ENCODE data around the gene VIL1. TPM values are rescaled to one million over a fixed set of nuclear protein-coding genes. Genes with fewer than 3 reads are reported as not detected.

VIL1 gene
- total RNA-seq, 1 experiment from 2014 or later, result 4.2 TPM

DNA sequence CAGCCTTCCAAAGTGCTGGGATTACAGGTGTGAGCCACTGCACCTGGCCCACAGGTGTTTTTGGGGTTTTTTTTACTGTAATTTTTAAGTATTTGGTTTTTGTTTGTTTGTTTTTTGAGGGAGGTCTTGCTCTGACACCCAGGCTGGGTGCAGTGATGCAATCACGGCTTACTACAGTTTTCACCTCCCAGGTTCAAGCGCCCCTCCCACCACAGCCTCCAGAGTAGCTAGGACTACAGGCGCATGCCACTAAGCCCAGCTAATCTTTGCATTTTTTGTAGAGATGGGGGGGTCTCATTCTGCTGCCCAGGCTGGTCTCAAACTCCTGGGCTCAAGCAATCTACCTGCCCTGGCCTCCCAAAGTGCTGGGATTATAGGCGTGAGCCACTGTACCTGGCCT, 44.1 kb upstream of the VIL1 start:
- no peaks in the 10 kb centered on the region for H3K79me2 ChIP-seq (ENCODE audit: insufficient read depth, low read length)
- WGBS (ENCODE audit: extremely low coverage, insufficient read length, low lambda C conversion rate), result no CpG with 5 or more reads among the region's 4 CpGs
- Mint-ChIP-seq H3K9me3 (no peaks in the 10 kb centered on the region), H3K27ac (no peak overlapping the region), H3K4me1 (no peaks in the 10 kb centered on the region), H3K4me3 (no peak overlapping the region), H3K36me3 (ENCODE audit: insufficient read depth in 1 of 3, low read depth in 3 of 3) (no peaks in the 10 kb centered on the region), H3K27me3 (ENCODE audit: low read depth) (peaks cover 2% of the 10 kb centered on the region; the same call in 1 of the 2 replicates)
- H3K79me1 ChIP-seq (ENCODE audit: insufficient read depth, low read depth, low read length, poor library complexity, severe bottlenecking), result no peaks in the 10 kb centered on the region
- no peak for DNase-seq
- H3K4me2 ChIP-seq (ENCODE audit: insufficient read depth, insufficient read length, low read length), result no peak overlapping the region
- H4K91ac ChIP-seq (ENCODE audit: insufficient read length, low read depth, low read length), result no peak overlapping the region
- no peak overlapping the region for H4K8ac ChIP-seq (replicated peaks; ENCODE audit: insufficient read length, low read depth, low read length)
- no peak overlapping the region for H3K9ac ChIP-seq (ENCODE audit: extremely low read depth, insufficient read length, low read length)
- H2BK5ac ChIP-seq (ENCODE audit: insufficient read length, low read length), result no peak overlapping the region
- H3K4ac ChIP-seq (ENCODE audit: low read depth, low read length), result no peak overlapping the region
- H3K27me3 ChIP-seq (ENCODE audit: insufficient read depth, low read length), result no peaks in the 10 kb centered on the region
- H2AFZ ChIP-seq (ENCODE audit: low read length), result no peak overlapping the region
- no peak overlapping the region for H3K27ac ChIP-seq (ENCODE audit: insufficient read length, low read depth, low read length)
- H2AK5ac ChIP-seq (ENCODE audit: insufficient read length, low read length), result no peak overlapping the region
- H3K56ac ChIP-seq (ENCODE audit: insufficient read length, low read depth, low read length), result no peak overlapping the region
- no peak overlapping the region for H3K23ac ChIP-seq (ENCODE audit: insufficient read length, low read depth, low read length)
- no peaks in the 10 kb centered on the region for H3K23me2 ChIP-seq (ENCODE audit: insufficient read length, low read depth, low read length, poor library complexity, severe bottlenecking)
- no peaks in the 10 kb centered on the region for H3K4me1 ChIP-seq (ENCODE audit: insufficient read depth, low read length)
- no peaks in the 10 kb centered on the region for H4K20me1 ChIP-seq (ENCODE audit: control insufficient read depth, insufficient read depth, insufficient read length)
- no peak overlapping the region for H3K18ac ChIP-seq (ENCODE audit: insufficient read length, low read depth, low read length)
- no peak overlapping the region for H2BK12ac ChIP-seq (ENCODE audit: insufficient read length, low read depth, low read length)
- H3T11ph ChIP-seq (ENCODE audit: low read length), result no peak overlapping the region
- H3K9me3 ChIP-seq (ENCODE audit: control insufficient read depth, low read depth, low read length), result no peaks in the 10 kb centered on the region
- TF ChIP-seq, protein P1, sequence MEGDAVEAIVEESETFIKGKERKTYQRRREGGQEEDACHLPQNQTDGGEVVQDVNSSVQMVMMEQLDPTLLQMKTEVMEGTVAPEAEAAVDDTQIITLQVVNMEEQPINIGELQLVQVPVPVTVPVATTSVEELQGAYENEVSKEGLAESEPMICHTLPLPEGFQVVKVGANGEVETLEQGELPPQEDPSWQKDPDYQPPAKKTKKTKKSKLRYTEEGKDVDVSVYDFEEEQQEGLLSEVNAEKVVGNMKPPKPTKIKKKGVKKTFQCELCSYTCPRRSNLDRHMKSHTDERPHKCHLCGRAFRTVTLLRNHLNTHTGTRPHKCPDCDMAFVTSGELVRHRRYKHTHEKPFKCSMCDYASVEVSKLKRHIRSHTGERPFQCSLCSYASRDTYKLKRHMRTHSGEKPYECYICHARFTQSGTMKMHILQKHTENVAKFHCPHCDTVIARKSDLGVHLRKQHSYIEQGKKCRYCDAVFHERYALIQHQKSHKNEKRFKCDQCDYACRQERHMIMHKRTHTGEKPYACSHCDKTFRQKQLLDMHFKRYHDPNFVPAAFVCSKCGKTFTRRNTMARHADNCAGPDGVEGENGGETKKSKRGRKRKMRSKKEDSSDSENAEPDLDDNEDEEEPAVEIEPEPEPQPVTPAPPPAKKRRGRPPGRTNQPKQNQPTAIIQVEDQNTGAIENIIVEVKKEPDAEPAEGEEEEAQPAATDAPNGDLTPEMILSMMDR (conservative IDR thresholded peaks at IDR 0.05), result no peak
- no peak overlapping the region for H2BK20ac ChIP-seq (ENCODE audit: low read depth, low read length, poor library complexity, severe bottlenecking)
- H2BK120ac ChIP-seq (ENCODE audit: low read depth, low read length, poor library complexity, severe bottlenecking), result no peak overlapping the region
- no peak overlapping the region for H3K14ac ChIP-seq (ENCODE audit: insufficient read depth, low read length)
- H2BK15ac ChIP-seq (ENCODE audit: low read depth, low read length), result no peak overlapping the region
- H4K5ac ChIP-seq (ENCODE audit: insufficient read length, low read depth, low read length), result no peak overlapping the region

Measured in H9 (cell line).